C4-2B (cell line): ENCODE data around the gene PRR36.

Experiments used
- ZFX ChIP-seq: fragments of 450-650 bp; IDR thresholded peaks from 2 replicates; pipeline ENCODE4 v1.6.1; 2017
- TF ChIP-seq, protein P1 (sequence below): fragments of 450-650 bp; conservative IDR thresholded peaks from 2 replicates; pipeline ENCODE4 v1.5.1; 2017; ENCODE audit warnings: mild to moderate bottlenecking

DNA sequence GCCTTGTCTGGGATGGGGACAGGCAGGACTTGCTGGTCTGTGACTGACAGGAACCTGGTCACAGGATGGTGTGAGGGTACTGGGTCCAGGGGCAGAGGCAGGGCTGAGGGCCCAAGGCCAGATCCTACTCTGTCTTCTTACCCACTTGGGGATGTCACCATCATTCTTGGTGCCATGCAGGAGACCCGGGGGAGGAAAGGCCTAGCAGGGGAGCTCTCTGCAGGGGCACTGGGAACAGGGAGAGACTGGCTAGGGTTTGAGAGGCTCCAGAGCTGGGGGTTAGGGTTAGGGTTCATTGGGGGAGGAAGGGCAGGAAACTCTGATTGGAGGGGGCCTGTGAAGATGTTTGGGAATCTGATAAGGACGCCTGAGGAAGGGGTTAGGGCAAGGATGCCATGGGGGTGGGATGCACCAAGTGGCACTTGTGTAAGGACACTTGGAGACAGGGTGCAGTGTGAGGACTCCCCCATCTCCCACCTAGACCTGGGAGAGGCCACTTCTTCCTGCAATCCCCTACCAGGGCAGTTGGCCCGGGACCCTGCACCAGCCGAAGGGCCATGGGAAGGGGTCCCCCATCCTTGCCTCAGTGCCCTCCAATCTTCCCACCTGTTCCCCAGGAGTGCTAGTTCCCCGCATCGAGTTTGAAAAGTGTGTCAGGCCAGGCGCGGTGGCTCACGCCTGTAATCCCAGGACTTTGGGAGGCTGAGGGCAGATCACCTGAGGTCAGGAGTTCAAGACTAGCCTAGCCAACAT lies 6.9 kb downstream of the PRR36 start:
- TF ChIP-seq ZFX: no peak
- TF ChIP-seq, protein P1, sequence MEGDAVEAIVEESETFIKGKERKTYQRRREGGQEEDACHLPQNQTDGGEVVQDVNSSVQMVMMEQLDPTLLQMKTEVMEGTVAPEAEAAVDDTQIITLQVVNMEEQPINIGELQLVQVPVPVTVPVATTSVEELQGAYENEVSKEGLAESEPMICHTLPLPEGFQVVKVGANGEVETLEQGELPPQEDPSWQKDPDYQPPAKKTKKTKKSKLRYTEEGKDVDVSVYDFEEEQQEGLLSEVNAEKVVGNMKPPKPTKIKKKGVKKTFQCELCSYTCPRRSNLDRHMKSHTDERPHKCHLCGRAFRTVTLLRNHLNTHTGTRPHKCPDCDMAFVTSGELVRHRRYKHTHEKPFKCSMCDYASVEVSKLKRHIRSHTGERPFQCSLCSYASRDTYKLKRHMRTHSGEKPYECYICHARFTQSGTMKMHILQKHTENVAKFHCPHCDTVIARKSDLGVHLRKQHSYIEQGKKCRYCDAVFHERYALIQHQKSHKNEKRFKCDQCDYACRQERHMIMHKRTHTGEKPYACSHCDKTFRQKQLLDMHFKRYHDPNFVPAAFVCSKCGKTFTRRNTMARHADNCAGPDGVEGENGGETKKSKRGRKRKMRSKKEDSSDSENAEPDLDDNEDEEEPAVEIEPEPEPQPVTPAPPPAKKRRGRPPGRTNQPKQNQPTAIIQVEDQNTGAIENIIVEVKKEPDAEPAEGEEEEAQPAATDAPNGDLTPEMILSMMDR: no peak
